ENCODE data around the gene LYSMD2. TPM values are rescaled to one million over a fixed set of nuclear protein-coding genes. Genes with fewer than 3 reads are reported as not detected.
A peak's percentile ranks its signal among the peaks of the same experiment; 100 is the strongest.

The LYSMD2 gene
- total RNA-seq, 1 donor = 3.1 TPM

DNA sequence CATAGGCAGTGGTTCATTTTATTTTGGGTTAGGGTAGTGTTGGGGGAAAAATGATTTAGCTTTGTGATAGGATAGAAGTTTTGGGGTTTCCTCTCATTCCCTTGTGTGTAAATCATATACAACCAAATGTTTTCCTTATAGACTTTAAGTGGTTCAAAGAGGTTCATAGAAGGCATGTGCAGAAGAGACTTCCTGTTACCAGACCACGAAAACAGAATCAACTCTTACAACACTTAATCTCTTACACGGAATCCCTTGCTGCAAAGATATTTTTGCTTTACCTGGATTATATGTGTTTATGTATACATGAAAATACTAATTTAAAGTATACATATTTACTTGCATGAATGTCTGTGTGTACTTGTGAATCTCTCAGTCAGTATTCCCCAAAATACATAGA is 16.8 kb upstream of the LYSMD2 start:
- TF ChIP-seq, protein P1, sequence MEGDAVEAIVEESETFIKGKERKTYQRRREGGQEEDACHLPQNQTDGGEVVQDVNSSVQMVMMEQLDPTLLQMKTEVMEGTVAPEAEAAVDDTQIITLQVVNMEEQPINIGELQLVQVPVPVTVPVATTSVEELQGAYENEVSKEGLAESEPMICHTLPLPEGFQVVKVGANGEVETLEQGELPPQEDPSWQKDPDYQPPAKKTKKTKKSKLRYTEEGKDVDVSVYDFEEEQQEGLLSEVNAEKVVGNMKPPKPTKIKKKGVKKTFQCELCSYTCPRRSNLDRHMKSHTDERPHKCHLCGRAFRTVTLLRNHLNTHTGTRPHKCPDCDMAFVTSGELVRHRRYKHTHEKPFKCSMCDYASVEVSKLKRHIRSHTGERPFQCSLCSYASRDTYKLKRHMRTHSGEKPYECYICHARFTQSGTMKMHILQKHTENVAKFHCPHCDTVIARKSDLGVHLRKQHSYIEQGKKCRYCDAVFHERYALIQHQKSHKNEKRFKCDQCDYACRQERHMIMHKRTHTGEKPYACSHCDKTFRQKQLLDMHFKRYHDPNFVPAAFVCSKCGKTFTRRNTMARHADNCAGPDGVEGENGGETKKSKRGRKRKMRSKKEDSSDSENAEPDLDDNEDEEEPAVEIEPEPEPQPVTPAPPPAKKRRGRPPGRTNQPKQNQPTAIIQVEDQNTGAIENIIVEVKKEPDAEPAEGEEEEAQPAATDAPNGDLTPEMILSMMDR (IDR thresholded peaks at IDR 0.05; ENCODE audit: insufficient read depth, low read length) = no peak
- no peak overlapping the region for H3K4me3 ChIP-seq (ENCODE audit: low read depth, low read length)
- no peak for DNase-seq (ENCODE audit: low read depth)

DNA sequence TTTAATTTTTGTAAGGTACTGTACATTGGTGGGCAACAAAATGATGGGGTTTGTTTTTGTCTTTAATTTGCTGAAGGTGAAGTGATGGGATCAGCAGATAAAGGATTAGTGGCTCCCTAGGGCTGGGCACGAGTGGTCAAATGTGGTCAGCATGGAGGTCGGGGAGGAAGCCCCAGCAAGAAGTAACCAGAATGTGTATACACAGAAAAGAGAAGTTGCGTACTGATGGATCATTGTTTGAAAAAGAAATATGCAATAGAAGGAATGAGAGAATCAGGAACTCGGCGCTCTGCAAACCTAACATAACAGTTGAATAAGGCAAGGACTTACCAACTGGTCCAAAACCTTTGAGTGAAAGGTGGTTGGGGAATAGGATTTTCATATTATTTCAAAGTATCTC is 15.4 kb upstream of the LYSMD2 start:
- no peak for DNase-seq (ENCODE audit: low read depth)
- TF ChIP-seq, protein P1 (IDR thresholded peaks at IDR 0.05; ENCODE audit: insufficient read depth, low read length) = no peak
- no peak overlapping the region for H3K4me3 ChIP-seq (ENCODE audit: low read depth, low read length)

DNA sequence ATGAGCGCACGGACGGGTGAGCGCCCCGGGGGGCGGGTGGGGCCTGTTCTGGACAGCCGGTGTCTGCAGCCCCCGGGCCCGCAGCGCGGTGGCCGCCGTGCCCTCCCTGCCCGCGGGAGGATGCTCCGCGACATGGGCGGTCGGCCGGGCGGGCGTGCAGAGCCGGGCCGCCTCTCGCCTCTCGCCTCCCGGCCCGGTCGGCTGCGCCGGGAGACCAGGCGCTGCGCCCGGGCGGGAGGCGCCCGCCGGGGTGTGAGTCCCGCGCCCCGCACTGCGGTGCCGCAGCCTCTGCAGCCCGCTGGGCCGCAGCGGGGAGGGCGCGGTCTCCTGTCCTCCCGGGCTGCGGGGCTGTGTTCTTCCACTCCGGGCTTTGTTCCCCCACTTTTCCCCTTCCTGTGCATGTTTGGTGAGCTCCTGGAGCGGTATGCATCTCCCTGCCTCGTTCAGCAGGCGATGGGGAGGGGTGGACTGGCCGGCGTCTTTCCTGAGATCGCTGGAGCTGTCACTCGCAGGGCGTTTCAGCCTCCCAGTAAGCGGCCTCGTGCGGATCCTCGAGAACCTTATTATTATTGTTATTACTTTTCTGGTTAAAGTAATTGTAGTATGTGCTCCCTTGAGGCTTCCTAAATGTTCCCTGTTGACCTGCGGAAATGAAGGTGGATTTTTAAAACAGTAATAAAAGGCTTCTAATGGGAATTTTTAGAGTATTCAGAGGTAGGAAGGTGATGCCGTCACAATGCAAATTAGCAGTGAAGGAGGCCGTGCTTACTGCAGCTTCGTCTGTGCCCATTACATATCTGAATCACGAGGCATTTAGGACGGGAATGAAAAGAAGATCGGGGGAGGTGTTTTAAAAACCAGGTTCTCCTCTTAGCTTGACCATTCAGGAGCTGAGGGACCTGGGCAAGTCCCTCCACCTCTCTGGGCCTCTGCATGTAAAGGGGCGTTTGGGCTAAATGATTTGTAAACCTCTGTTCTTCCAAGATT is 14.5 kb upstream of the LYSMD2 start:
- H3K4me3 ChIP-seq (ENCODE audit: low read depth, low read length) = peak overlapping the region; percentile 74
- no peak for DNase-seq (ENCODE audit: low read depth)
- TF ChIP-seq, protein P1 (IDR thresholded peaks at IDR 0.05; ENCODE audit: insufficient read depth, low read length) = no peak

DNA sequence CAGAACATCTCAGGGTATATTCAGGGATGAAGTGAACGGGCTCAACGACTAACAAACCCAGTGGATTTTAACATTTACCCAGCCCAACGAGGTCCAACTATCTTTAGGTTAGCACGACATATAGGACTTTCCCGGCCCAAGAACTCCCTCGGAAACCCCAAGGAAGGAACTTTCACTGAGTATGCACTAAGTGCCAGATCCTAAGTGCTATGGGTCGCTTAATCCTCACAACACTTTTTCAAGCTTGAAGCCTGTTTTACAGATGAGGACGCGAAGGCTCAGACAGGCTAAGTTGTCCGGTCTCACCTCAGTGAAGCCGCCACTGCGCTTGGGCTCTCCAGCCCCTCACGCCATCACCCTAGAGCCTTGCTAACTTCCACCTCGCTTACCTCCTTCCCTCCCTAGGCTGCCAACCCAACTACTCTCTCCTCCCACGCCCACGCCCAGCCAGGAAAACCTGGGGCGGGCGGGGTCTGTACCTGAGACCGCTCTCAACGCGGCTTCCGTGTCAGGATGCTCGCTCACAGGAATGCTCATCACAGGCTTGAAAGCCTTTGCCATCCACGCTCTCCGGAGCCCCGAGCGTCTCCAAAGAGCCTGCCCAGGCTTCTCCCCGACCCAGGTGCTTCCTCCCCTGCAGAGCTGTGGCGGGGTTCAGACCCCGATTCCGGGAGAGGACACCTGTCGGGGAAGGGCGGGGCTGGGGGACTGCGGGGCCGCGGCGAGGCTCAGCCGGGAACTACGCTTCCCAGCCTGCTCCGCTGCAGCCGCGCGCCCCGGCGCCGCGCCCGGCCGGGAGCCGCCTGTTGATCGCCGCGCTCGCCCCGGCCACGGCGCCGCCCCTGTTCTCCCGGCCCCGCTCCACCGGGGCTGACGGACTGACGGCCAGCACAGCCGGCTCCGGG is 13.6 kb upstream of the LYSMD2 start, which contains the start of gene TMOD2:
TSS of gene TMOD2 (plus strand) at position 806 of the 905 bp plus-strand sequence. CDS start 14,845 bp downstream, outside the sequence.
- peak; percentile 18 for DNase-seq (ENCODE audit: low read depth)
- TF ChIP-seq, protein P1 (IDR thresholded peaks at IDR 0.05; ENCODE audit: insufficient read depth, low read length) = no peak
- H3K4me3 ChIP-seq (ENCODE audit: low read depth, low read length) = peak within 1 kb of the TSS; percentile 74

DNA sequence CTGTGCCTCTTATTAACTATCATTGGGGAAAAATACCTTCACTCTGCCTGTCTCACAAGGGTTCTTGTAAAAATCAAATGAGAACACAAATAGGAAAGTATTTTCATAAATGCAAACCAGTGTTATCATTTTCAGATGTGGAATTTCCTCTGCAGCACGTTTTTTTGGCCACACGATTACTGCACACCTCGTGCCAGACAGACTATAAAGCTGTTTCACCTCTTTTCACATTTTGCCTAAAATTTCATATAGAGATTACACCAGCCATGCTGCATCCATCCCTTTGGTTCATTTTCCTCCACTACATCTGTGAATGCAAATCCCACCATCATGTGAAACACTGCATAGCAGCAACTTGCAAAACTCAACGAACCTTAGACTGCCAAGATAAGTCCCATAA is 12.7 kb upstream of the LYSMD2 start:
- TF ChIP-seq, protein P1 (IDR thresholded peaks at IDR 0.05; ENCODE audit: insufficient read depth, low read length) = no peak
- DNase-seq (ENCODE audit: low read depth) = no peak
- no peak overlapping the region for H3K4me3 ChIP-seq (ENCODE audit: low read depth, low read length)

DNA sequence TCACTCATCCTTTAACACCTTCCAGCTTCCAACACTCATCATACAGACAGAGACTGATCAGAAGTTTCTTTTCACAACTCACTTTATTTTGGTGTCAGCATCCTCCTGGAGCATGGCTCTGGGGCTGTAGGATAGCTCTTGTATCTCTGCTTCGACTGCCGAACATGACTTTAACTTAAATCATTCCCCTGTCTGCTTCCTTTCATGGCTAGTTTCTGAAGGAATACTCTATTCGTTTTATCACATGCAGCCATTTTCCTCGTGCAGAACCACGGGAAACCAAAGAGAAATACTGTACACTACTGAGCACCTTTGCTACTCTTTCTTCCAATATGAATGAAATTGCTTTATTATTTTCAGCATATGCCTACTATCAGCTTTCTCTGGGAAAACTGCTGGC is 11.9 kb upstream of the LYSMD2 start:
- no peak for DNase-seq (ENCODE audit: low read depth)
- H3K4me3 ChIP-seq (ENCODE audit: low read depth, low read length) = no peak overlapping the region
- TF ChIP-seq, protein P1 (IDR thresholded peaks at IDR 0.05; ENCODE audit: insufficient read depth, low read length) = no peak

Data from fibroblast of the aortic adventitia (primary cell).